ENCODE results near the gene ASNS.

Gene ASNS

DNA sequence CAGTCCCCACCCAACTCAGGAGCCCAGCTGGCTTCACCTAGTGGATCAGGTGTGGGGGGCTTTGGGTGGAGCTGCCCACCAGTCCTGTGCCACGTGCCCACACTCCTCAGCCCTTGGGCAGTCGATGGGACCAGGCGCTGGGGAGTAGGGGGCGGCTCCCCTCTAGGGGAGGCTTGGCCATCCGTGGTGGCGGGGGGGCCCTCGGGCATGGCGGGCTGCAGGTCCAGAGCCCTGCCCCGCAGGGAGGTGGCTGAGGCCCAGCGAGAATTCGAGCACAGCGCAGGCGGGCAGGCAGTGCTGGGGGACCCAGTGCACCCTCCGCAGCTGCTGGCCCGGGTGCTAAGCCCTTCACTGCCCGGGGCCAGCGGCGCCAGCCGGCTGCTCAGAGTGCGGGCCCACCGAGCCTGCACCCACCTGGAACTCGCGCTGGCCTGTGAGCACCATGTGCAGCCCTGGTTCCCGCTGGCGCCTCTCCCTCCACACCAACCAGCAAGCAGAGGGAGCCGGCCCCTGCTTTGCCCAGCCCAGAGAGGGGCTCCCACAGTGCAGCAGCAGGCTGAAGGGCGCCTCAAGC lies 29.3 kb downstream of the ASNS start:
- DNase-seq, result no peak

DNA sequence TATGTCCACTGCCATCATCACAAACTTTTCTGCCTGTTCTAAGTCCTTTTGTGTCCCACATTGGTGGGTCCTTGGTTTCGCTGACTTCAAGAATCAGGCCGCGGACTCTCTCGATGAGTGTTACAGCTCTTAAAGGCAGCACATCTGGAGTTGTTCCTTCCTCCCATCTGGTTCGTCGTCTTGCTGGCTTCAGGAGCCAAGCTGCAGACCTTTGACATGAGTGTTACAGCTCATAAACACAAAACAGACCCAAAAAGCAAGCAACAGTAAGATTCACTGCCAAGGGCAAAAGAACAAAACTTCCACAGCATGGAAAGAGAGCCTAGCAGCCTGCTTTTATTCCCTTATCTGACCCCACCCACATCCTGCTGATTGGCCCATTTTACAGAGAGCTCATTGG lies 30.2 kb downstream of the ASNS start:
- DNase-seq, result no peak

DNA sequence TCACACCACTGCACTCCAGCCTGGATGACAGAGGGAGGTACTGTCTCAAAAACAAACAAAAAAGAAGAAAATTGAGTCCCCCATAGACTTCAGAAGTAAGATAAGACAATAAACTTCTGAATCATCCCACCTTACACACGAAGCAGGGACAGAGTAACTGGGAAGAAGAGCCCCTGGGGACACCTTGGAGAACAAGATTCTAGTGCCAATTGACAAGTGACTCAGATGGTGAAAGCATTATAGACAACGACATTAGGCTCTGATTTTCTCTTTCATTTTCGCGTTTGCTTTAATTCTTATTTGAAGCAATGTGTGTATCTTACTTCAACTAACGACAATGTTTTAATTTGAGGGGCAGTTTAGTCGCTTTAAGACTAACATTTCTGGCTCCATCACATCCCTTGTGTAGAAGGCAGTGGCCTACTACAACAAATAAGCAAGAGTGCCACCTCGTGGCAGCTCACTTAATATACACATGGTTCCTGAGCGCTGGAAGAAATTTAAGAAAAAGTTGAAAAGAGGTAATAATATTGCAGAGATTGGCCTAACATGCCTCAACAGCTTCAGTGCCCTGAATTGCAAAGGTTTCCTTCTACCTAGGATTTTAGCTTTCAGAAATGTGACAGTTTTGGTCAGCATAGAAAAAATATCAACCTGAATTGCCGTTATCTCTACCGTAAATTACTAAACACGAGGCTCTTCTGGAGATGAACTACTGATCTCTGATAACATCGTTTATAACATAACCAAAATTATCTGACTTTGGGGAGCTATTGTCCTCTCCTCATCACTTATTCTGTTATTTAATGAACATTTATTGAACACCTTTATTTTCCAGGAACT lies 36.7 kb downstream of the ASNS start:
- peak; percentile 75 for DNase-seq

DNA sequence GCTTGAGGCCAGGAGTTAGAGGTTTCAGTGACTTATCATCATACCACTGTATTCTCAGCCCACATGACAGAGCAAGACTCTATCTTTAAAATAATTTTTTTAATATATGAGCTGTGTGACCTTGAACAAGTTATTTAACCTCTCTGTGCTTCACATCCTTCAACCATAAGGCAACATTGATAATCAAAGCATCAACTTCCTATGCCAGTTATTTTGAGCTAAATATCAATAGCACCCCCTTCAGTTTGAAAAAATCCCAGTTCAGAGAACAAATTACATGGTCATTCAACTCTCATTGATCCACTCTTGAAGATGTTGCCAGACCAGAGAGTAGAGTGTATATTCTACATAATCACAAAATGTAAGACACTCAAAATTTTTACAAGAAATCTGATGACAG lies 53.0 kb downstream of the ASNS start:
- no peak for DNase-seq

- no peak for DNase-seq
Measured at GRCh38 chr7:97818066-97818663, 54.0 kb downstream of the ASNS start.
